SK-N-SH treated with all-trans-retinoic acid at 6 μM for 48 hours (cell line): Measurements from ENCODE around the gene ADAMTS2.

Experiments
- ATAC-seq: fragments of 200-7000 bp; cut with Tn5 transposase; 3 replicates; pipeline ENCODE4 v1.9.1; 2020; ENCODE audit warnings: mild to moderate bottlenecking, moderate library complexity
- ARNTL ChIP-seq: fragments of 450-650 bp; formaldehyde crosslinking; IDR thresholded peaks from 2 replicates; pipeline ENCODE4 v1.5.0; 2020; ENCODE audit warnings: low read depth, mild to moderate bottlenecking, moderate library complexity, borderline replicate concordance
- CSDC2 ChIP-seq: fragments of 250-450 bp; sonication (Bioruptor Pico); IDR thresholded peaks from 2 replicates; pipeline ENCODE4 v1.5.0; 2020; ENCODE audit warnings: mild to moderate bottlenecking, moderate library complexity
- GLIS3 ChIP-seq: fragments of 250-450 bp; sonication (Bioruptor Pico); IDR thresholded peaks from 2 replicates; pipeline ENCODE4 v1.5.0; 2020; ENCODE audit warnings: mild to moderate bottlenecking, moderate library complexity
- ISL1 ChIP-seq: fragments of 250-450 bp; sonication (Bioruptor Pico); IDR thresholded peaks from 2 replicates; pipeline ENCODE4 v2.1.2; 2022; ENCODE audit warnings: mild to moderate bottlenecking, moderate library complexity
- OSR1 ChIP-seq: fragments of 250-450 bp; sonication (Bioruptor Pico); IDR thresholded peaks from 2 replicates; pipeline ENCODE4 v1.8.0; 2022; ENCODE audit warnings: moderate library complexity, mild to moderate bottlenecking, inconsistent platforms
- PPARA ChIP-seq: fragments of 250-450 bp; sonication (Bioruptor Pico); IDR thresholded peaks from 2 replicates; pipeline ENCODE4 v1.5.0; 2020; ENCODE audit warnings: mild to moderate bottlenecking, borderline replicate concordance
- RARB ChIP-seq: fragments of 250-450 bp; sonication (Bioruptor Pico); IDR thresholded peaks from 2 replicates; pipeline ENCODE4 v1.8.0; 2021; ENCODE audit warnings: mild to moderate bottlenecking, moderate library complexity
- SNAI2 ChIP-seq: fragments of 250-450 bp; sonication (Bioruptor Pico); IDR thresholded peaks from 2 replicates; pipeline ENCODE4 v1.5.0; 2020; ENCODE audit warnings: mild to moderate bottlenecking, moderate library complexity
- TCF4 ChIP-seq: fragments of 250-450 bp; sonication (Bioruptor Pico); IDR thresholded peaks from 2 replicates; pipeline ENCODE4 v1.8.0; 2021; ENCODE audit warnings: mild to moderate bottlenecking, moderate library complexity, borderline replicate concordance
- TOX ChIP-seq: fragments of 250-450 bp; sonication (Bioruptor Pico); IDR thresholded peaks from 2 replicates; pipeline ENCODE4 v1.8.0; 2021; ENCODE audit warnings: mild to moderate bottlenecking, moderate library complexity, borderline replicate concordance
- ZFP3 ChIP-seq: fragments of 250-450 bp; sonication (Bioruptor Pico); IDR thresholded peaks from 2 replicates; pipeline ENCODE4 v1.5.0; 2020; ENCODE audit warnings: mild to moderate bottlenecking, moderate library complexity
- ZFP30 ChIP-seq: fragments of 450-650 bp; formaldehyde crosslinking; IDR thresholded peaks from 2 replicates; pipeline ENCODE4 v1.5.0; 2022; ENCODE audit warnings: mild to moderate bottlenecking, moderate library complexity
- ZNF565 ChIP-seq: fragments of 450-650 bp; formaldehyde crosslinking; conservative IDR thresholded peaks from 2 replicates; pipeline ENCODE4 v1.5.0; 2020; ENCODE audit warnings: low read depth, mild to moderate bottlenecking, moderate library complexity
- ZNF70 ChIP-seq: fragments of 450-650 bp; formaldehyde crosslinking; IDR thresholded peaks from 2 replicates; pipeline ENCODE4 v1.5.0; 2020; ENCODE audit warnings: mild to moderate bottlenecking, moderate library complexity
- ZNF8 ChIP-seq: fragments of 450-650 bp; formaldehyde crosslinking; IDR thresholded peaks from 2 replicates; pipeline ENCODE4 v1.5.0; 2020; ENCODE audit warnings: mild to moderate bottlenecking, moderate library complexity
- TF ChIP-seq, protein P1 (sequence below): fragments of 250-450 bp; sonication (Bioruptor Pico); IDR thresholded peaks from 2 replicates; pipeline ENCODE4 v1.5.1; 2020; ENCODE audit warnings: low read depth, mild to moderate bottlenecking, moderate library complexity
- TF ChIP-seq, protein P2 (sequence below): fragments of 250-450 bp; sonication (Bioruptor Pico); IDR thresholded peaks from 2 replicates; pipeline ENCODE4 v1.8.0; 2021; ENCODE audit warnings: low read depth, mild to moderate bottlenecking, moderate library complexity, borderline replicate concordance
- TF ChIP-seq, protein P3 (sequence below): fragments of 250-450 bp; sonication (Bioruptor Pico); IDR thresholded peaks from 2 replicates; pipeline ENCODE4 v1.8.0; 2020; ENCODE audit warnings: mild to moderate bottlenecking, moderate library complexity, borderline replicate concordance
- TF ChIP-seq, protein P4 (sequence below): fragments of 250-450 bp; sonication (Bioruptor Pico); IDR thresholded peaks from 2 replicates; pipeline ENCODE4 v1.5.0; 2020; ENCODE audit warnings: mild to moderate bottlenecking, moderate library complexity

ADAMTS2 gene

DNA sequence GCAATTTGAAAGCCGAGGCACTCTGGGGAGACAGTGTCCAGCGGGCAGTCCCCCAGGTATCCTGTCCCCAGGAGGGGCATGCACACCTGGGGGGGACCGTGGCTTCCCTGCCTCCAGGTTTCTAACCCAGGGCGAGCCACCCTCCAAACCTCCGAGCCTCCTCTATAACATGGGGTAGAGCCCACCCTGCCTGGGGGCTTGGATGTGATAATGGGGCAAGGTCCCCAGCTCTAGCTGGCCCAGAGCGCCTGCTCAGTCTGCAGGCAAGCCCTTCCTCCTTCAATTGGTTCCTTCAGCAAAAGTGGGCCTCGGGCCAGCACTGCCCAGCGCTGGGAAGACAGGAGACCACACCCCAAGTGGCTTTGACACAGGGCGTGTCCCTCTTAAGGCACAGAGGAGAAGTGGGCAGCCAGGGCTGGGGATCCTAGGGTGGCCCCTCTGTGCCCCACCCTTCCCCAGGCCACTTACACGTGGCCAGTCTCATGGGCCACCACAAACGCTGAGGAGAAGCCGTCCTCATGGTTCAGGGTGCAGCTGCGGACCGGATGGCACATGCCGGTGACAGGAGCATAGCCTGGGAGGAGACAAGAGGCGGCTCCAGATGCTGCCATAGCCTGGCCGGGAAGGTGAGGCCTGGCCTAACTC lies 190.8 kb downstream of the ADAMTS2 start:
- no peak for ATAC-seq
- TF ChIP-seq GLIS3 (CRISPR knock-in tag): no peak
- TF ChIP-seq ZFP3 (CRISPR knock-in tag): no peak
- TF ChIP-seq, protein P1, sequence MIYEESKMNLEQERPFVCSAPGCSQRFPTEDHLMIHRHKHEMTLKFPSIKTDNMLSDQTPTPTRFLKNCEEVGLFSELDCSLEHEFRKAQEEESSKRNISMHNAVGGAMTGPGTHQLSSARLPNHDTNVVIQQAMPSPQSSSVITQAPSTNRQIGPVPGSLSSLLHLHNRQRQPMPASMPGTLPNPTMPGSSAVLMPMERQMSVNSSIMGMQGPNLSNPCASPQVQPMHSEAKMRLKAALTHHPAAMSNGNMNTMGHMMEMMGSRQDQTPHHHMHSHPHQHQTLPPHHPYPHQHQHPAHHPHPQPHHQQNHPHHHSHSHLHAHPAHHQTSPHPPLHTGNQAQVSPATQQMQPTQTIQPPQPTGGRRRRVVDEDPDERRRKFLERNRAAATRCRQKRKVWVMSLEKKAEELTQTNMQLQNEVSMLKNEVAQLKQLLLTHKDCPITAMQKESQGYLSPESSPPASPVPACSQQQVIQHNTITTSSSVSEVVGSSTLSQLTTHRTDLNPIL (CRISPR knock-in tag): no peak
- no peak for TF ChIP-seq ZFP30 (CRISPR knock-in tag)
- TF ChIP-seq, protein P2, sequence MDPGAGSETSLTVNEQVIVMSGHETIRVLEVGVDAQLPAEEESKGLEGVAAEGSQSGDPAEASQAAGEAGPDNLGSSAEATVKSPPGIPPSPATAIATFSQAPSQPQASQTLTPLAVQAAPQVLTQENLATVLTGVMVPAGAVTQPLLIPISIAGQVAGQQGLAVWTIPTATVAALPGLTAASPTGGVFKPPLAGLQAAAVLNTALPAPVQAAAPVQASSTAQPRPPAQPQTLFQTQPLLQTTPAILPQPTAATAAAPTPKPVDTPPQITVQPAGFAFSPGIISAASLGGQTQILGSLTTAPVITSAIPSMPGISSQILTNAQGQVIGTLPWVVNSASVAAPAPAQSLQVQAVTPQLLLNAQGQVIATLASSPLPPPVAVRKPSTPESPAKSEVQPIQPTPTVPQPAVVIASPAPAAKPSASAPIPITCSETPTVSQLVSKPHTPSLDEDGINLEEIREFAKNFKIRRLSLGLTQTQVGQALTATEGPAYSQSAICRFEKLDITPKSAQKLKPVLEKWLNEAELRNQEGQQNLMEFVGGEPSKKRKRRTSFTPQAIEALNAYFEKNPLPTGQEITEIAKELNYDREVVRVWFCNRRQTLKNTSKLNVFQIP (CRISPR knock-in tag): no peak
- TF ChIP-seq OSR1 (CRISPR knock-in tag): no peak
- TF ChIP-seq ISL1: no peak
- TF ChIP-seq ZNF8 (CRISPR knock-in tag): no peak
- TF ChIP-seq, protein P3, sequence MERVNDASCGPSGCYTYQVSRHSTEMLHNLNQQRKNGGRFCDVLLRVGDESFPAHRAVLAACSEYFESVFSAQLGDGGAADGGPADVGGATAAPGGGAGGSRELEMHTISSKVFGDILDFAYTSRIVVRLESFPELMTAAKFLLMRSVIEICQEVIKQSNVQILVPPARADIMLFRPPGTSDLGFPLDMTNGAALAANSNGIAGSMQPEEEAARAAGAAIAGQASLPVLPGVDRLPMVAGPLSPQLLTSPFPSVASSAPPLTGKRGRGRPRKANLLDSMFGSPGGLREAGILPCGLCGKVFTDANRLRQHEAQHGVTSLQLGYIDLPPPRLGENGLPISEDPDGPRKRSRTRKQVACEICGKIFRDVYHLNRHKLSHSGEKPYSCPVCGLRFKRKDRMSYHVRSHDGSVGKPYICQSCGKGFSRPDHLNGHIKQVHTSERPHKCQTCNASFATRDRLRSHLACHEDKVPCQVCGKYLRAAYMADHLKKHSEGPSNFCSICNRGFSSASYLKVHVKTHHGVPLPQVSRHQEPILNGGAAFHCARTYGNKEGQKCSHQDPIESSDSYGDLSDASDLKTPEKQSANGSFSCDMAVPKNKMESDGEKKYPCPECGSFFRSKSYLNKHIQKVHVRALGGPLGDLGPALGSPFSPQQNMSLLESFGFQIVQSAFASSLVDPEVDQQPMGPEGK (CRISPR knock-in tag): no peak
- no peak for TF ChIP-seq CSDC2 (CRISPR knock-in tag)
- TF ChIP-seq, protein P4, sequence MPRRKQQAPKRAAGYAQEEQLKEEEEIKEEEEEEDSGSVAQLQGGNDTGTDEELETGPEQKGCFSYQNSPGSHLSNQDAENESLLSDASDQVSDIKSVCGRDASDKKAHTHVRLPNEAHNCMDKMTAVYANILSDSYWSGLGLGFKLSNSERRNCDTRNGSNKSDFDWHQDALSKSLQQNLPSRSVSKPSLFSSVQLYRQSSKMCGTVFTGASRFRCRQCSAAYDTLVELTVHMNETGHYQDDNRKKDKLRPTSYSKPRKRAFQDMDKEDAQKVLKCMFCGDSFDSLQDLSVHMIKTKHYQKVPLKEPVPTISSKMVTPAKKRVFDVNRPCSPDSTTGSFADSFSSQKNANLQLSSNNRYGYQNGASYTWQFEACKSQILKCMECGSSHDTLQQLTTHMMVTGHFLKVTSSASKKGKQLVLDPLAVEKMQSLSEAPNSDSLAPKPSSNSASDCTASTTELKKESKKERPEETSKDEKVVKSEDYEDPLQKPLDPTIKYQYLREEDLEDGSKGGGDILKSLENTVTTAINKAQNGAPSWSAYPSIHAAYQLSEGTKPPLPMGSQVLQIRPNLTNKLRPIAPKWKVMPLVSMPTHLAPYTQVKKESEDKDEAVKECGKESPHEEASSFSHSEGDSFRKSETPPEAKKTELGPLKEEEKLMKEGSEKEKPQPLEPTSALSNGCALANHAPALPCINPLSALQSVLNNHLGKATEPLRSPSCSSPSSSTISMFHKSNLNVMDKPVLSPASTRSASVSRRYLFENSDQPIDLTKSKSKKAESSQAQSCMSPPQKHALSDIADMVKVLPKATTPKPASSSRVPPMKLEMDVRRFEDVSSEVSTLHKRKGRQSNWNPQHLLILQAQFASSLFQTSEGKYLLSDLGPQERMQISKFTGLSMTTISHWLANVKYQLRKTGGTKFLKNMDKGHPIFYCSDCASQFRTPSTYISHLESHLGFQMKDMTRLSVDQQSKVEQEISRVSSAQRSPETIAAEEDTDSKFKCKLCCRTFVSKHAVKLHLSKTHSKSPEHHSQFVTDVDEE (CRISPR knock-in tag): no peak
- TF ChIP-seq TOX (CRISPR knock-in tag): no peak

DNA sequence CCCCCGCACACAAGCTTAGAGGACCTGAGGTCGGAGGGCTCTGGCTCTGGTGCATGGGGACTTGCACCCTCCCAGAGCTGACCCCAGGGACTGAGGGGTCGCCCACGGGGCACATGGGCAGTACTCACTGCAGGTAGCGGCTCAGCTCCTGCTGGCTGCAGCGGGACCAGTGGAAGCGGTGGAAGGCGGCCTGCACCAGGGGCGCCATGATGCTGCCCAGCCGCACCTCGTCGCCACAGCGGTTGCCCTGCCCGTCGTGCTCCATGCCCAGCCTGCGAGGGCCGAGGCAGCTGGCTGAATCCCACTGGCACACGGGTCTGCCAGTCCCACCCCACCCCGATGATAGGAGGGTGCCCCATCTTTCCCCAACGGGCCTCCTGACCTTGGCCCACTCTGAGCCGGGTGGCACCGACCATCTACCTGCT lies 191.3 kb downstream of the ADAMTS2 start:
- TF ChIP-seq ZNF70 (CRISPR knock-in tag): no peak
- TF ChIP-seq, all 23 proteins: peak for 0
- no peak for ATAC-seq

DNA sequence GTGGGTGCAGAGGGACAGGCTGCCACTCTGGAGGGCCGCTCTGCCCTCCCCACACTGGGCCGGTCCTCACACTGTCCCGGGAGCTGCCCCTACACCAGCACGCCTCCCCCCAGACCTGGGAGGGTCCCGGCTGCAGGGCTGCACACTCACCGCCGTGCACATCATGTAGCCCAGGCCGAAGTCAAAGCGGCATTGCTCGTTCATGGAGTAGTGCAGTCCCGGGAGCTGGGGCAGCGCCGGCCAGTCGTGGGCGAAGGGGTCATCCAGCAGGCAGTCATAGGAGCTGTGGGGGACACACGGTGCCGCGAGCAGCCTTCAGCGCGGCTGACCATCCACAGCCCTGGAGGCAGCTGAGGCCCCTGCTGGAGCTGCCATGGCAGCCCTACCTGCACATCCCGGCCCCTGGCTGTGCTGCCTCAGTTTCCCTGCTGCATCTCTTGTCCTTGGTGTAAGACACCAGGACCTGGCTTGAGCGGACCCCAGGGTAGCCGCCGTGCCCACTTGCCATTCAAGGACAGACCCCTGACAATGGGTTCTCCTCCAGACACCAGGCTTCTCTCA lies 191.8 kb downstream of the ADAMTS2 start:
- ATAC-seq: no peak
- TF ChIP-seq ISL1 (no peak), ZNF565 (no peak), RARB (CRISPR knock-in tag) (no peak)

DNA sequence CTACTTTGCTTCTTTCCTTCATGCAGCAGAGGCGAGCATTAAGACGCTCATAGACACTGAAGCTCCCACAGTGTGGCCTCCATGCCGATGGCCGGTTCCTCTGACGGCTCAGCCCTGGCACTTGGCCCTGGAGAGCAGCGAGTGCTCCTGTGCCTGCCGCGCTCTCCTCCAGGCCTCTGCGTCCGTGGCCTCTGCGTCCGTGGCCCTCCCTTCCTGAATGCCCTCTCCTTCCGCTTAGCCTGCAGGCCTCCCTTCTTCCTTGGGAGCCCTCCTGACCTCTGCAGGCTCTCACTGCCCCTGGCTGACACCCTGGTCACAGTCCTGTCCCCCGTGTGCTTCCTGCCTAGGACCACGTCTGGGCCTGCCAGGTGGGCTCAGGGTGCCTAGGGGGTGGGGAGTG lies 192.3 kb downstream of the ADAMTS2 start:
- no peak for ATAC-seq
- TF ChIP-seq, protein P4 (CRISPR knock-in tag): no peak
- TF ChIP-seq PPARA (no peak), ARNTL (no peak), CSDC2 (CRISPR knock-in tag) (no peak), SNAI2 (CRISPR knock-in tag) (no peak), RARB (CRISPR knock-in tag) (no peak), ZNF70 (CRISPR knock-in tag) (no peak), GLIS3 (CRISPR knock-in tag) (no peak), ZFP30 (CRISPR knock-in tag) (no peak), ZNF565 (no peak), ZNF8 (CRISPR knock-in tag) (no peak), TCF4 (no peak)
- TF ChIP-seq, protein P2 (CRISPR knock-in tag): no peak
- TF ChIP-seq, protein P3 (CRISPR knock-in tag): no peak
